Neural progenitor cell (in vitro differentiated cells): Measurements from ENCODE around the gene CPEB1.

ENCODE experiments used
- EZH2 ChIP-seq: fragments of 200-600 bp; sonication (generic); IDR thresholded peaks from 2 replicates; pipeline ENCODE4 v1.6.1; 2017; ENCODE audit warnings: antibody characterized with exemption, mild to moderate bottlenecking, moderate library complexity
- EZH2phosphoT487 ChIP-seq: fragments of 200-600 bp; sonication (generic); IDR thresholded peaks from 2 replicates; pipeline ENCODE4 v1.6.1; 2017; ENCODE audit warnings: antibody characterized with exemption
- TF ChIP-seq, protein P1 (sequence below): fragments of 200-600 bp; sonication (generic); IDR thresholded peaks from 2 replicates; pipeline ENCODE4 v1.5.1; 2017; ENCODE audit warnings: antibody characterized with exemption, mild to moderate bottlenecking

DNA sequence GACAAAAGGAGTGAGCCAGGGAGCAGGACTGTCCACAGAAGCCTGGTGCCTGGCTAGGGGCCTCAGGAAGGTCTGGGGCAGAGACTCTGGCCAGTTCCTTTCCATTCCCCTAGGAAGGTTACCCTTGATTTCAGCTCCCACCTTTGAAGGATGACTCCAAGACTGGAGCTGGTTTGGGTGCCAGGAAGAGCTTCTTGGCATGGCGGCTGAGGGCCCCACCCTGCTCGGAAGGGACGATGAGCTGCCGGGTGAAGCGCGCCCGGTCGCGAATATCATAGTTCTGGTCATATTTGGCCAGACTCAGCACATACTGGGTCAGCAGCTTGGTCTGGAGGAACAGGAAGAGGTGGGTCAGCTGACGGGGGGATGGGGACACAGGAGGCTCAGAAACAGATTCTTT lies 19.4 kb upstream of the CPEB1 start:
- TF ChIP-seq, protein P1, sequence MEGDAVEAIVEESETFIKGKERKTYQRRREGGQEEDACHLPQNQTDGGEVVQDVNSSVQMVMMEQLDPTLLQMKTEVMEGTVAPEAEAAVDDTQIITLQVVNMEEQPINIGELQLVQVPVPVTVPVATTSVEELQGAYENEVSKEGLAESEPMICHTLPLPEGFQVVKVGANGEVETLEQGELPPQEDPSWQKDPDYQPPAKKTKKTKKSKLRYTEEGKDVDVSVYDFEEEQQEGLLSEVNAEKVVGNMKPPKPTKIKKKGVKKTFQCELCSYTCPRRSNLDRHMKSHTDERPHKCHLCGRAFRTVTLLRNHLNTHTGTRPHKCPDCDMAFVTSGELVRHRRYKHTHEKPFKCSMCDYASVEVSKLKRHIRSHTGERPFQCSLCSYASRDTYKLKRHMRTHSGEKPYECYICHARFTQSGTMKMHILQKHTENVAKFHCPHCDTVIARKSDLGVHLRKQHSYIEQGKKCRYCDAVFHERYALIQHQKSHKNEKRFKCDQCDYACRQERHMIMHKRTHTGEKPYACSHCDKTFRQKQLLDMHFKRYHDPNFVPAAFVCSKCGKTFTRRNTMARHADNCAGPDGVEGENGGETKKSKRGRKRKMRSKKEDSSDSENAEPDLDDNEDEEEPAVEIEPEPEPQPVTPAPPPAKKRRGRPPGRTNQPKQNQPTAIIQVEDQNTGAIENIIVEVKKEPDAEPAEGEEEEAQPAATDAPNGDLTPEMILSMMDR, result no peak
- TF ChIP-seq EZH2phosphoT487 (no peak), EZH2 (no peak)
